GM20000 (cell line): Measurements from ENCODE around the gene LGALS7.
"Not testable (repeated sequence)": the region's sequence is repeated elsewhere in the genome, so short reads cannot be mapped to it uniquely, and the experiment has no call there.

Experiments
- DNase-seq: peaks from one replicate; pipeline ENCODE4 v3.0.0; 2012; ENCODE audit warnings: low spot score
- CTCF ChIP-seq: IDR thresholded peaks from 2 replicates; pipeline ENCODE4 v1.5.1; 2012; ENCODE audit warnings: mild to moderate bottlenecking, control low read depth; ENCODE audit errors: extremely low read depth, missing control alignments

Gene LGALS7

GRCh38 chr19:38813323-38813722 lies 40.0 kb upstream of the LGALS7 start:
- no peak for TF ChIP-seq CTCF
- DNase-seq = no peak

- no peak for TF ChIP-seq CTCF
- DNase-seq = no peak
Observed at GRCh38 chr19:38812841-38813320, 39.6 kb upstream of the LGALS7 start, which contains the start of gene LGALS4. Gene LGALS4 (minus strand): TSS chr19:38812945. CDS start chr19:38812886, 59 bp downstream.

GRCh38 chr19:38812009-38812840 lies 38.9 kb upstream of the LGALS7 start:
- TF ChIP-seq CTCF = no peak
- no peak for DNase-seq

DNA sequence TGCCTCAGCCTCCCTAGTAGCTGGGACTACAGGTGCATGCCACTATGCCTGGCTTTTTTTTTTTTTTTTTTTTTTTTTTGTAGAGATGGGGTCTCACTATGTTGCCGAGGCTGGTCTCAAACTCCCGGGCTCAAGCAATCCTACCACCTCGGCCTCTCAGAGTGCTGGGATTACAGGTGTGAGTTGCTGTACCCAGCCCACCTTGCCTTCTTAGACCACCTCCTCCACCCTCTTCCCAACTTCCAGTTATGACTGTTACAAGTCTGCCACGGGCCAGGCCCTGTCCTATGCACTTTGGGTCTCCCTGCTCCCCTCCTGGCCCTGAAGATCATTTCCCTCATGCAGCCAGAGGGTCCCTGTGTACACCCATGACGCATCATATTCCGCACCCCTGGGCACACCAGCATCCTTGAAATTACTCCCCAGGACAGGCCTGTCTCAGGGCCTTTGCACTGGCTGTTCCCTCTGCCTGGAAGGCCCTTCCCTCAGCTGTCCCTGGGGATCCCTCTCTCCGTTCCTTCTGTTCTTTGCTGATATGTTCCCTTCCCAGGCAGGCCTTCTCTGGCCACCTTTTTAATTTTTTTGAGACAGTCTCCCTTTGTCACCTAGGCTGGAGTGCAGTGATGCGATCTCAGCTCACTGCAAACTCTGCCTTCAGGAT lies 36.4 kb upstream of the LGALS7 start:
- TF ChIP-seq CTCF = no peak
- no peak for DNase-seq

DNA sequence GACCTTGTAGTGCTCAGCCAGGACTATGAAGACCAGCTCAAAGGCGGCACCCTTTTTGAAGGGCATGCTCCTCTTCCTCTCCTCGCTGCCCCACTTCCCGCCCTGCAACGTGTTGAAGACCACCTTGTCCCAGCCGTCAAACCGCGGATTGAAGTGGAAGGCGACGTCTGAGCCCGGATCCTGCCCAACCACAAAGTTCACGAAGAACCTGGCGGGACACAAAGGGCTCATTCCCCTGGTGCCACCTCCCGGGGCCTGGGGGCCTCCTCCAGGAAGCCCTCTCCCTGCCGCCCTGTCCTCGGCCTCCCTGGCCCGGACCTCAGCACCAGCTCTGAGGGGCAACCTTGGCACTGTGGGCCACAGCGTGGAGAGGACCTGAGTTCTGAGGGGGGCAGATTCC lies 35.4 kb upstream of the LGALS7 start:
- DNase-seq = no peak

DNA sequence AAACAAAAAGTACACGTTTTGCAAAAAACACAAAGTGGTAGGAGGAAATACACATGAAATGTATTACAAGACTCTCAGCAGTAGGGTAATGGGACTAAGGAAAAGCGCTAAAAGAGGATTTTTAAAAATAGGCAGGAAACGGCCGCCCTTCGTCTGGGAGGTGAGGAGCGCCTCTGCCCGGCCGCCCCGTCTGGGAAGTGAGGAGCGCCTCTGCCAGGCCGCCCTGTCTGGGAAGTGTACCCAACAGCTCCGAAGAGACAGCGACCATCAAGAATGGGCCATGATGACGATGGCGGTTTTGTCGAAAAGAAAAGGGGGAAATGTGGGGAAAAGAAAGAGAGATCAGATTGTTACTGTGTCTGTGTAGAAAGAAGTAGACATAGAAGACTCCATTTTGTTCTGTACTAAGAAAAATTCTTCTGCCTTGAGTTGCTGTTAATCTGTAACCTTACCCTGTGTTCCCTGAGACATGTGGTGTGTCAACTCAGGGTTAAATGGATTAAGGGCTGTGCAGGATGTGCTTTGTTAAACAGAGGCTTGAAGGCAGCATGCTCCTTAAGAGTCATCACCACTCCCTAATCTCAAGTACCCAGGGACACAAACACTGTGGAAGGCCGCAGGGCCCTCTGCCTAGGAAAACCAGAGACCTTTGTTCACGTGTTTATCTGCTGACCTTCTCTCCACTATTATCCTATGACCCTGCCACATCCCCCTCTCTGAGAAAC lies 34.2 kb upstream of the LGALS7 start:
- not testable (repeated sequence) for DNase-seq

More for the DNA sequence above, 35.4 kb upstream of the LGALS7 start:
- no peak for TF ChIP-seq CTCF

- DNase-seq = no peak
- no peak for TF ChIP-seq CTCF
Observed at GRCh38 chr19:38806371-38806770, 33.1 kb upstream of the LGALS7 start.
